ENCODE measurements around the gene CXCR6.
A peak's percentile ranks its signal among the peaks of the same experiment; 100 is the strongest.

Gene CXCR6

DNA sequence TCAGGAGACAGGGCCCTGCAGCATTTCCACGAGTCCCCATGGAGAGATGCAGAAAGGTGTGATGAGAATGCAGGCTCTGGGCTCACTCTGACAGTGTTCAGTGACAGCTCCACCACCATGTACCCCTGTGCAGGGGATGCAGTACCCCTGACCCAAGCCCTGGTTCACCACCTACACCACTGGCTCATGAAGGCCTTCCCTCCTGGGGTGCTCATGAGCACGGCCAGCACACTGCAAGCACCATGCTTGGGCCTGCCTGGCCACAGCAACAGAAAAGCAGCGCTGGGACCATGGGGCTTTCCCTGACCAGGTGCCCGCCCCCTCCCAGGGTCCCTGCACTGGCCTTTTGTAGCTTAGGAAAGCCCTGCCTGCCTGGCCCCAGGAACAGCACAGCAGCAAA is 6.2 kb downstream of the CXCR6 start:
- DNase-seq = no peak

- no peak for DNase-seq
These were observed 6.9 kb downstream of the CXCR6 start for GRCh38 chr3:45950131-45950530.

DNA sequence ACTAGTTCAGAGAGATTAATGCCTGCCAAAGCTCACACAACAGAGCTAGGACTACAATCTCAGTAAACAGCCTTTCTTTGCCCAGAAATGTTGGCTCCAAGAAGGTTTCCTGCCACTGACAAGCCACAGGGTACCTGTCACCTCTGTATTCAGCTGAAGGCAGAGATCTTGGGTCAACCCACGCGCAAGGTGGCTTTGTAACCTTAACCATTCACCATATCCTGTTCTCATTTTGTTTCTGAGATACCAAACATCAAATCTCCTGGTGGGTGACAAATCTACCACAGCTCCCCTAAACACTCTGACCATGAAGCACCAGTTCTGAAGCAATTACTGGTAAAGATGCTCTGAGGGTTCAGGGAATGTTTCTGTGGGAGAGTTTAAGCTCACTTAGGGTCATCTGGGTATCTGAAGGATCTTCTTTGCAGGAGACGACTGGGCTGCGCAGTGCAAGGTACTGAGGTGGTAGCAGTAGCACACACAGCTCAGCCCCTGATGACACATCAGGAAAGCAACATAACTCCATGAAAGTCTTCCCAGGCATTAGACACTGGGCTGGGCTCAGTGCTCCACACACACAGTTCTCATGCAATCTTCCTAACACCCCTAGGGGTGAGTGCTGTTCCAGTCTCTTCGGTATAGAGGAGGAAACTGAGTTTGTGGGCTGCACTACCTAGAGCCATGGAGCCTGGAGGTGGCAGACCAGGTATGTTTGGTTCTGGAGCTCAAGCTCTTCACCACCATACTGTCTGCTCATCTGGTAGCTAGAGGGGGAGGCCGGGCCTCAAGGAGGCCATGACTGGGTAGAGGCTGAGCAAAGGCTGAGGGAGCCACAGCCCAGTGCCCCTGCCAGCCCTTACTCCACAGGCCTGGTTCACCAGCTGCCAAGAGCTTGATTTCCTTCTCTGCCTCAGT is 7.7 kb downstream of the CXCR6 start:
- peak in 1 of 5 donors; percentile 66 for DNase-seq

DNA sequence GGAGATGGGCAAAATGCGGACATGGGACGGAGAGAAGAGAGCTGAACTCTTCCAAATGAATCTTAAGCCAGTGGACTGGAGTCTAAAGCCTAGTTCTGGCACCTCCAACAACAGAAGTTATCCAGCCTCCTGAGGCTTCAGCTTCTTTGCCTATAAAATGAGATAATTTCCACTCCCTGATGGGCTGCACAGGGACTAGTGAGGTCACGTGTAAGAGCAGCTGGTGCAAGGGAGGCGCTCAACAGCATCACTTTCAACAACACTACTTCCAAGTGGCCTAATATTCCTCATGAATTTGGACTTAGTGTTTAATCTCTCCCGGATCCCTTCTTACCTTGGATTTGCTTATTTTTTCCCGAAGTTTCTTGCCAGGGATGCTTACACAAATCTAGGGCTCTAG is 8.7 kb downstream of the CXCR6 start:
- no peak for DNase-seq

DNA sequence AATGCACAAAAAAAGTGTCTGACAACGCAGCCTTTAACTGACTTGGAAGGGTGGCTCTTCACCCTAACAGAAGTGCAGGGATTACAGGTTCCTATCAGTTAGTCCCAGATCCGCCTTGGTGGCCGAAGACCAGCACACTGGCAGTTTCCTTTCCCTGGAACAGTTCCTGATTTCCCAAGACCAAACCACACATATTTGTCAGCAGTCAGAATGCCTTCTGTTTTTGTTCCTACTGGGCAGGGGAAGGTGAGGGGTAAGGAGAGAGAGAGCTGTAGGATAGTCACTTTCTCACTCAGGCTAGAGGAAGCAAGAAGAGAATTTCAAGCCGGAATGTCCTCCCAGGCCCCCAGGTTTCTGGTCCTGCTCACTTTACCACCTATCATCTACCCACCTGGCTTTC is 9.2 kb downstream of the CXCR6 start:
- DNase-seq = no peak

DNA sequence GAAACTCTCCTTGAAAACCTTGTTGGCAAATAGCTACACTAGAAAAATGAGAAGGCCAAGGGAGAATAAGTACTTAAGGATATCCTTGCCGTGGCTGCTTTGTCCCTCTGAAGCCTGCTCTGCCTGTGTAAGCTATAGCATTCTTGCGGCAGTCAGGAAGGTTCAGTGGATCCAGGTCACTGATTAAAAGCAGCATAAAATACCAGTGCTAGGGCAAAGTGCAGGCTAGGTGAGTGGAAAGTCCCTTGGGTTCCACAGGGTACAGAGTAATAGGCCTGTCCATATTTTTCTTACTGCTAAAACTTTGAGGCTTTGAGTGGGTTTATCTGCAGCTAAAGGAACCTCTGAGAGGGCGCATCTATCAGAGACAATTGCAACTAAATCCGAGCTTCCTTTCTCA is 10.3 kb downstream of the CXCR6 start:
- DNase-seq = no peak

DNA sequence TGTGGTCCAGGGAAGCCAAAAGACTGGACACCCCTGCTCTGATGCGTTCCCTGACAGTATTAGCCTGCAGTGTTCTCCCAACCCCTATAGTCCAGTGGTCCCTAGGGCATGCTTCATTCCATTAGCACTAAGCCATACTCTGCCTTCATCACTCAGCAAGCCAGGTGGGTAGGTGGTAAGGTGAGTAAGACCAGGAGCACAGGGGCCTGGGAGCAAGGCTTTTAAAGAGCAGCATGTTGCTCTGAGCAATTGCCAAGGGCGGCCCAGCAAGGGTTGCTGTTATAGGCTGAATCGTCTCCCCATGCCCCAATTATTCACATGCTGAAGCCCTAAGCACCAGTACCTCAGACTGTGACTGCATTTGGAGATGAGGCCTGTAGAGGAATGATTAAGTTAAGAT is 11.0 kb downstream of the CXCR6 start:
- no peak for DNase-seq

DNA sequence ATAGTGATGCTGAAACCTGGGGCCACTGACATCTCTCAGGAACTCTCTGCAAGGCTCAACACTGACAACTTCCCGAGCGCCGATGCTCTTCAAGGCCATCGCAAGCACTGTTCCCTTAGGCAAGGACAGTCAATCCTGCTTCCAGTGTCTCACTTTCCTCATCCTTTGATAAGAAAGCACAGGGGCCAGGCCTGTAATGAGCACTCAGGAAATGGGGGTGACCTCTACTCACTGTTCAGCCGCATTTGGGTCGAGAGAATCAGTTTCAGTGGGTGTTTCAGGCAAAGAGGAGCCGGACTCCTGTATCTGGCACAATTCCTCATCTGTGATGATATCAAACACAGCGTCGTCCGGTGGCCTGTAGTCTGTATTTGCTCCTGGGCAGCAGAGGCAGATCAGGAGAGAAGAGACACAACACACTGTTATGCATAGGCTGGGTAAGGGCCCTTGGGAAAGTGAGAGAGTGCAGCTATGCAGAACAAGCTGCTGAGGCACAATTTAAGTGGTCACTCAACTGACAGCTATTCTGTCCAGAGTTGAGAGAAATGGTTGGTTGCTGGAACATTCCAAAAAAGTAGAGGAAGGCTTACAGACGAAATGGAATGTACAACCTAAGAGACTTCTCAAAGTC is 11.9 kb downstream of the CXCR6 start:
- DNase-seq = no peak

- DNase-seq = no peak
These were observed 12.4 kb downstream of the CXCR6 start for GRCh38 chr3:45955706-45956105.

- DNase-seq = no peak
These were observed 14.3 kb downstream of the CXCR6 start for GRCh38 chr3:45957586-45957985.

GRCh38 chr3:45958321-45958791 is 15.1 kb downstream of the CXCR6 start:
- no peak for DNase-seq

- no peak for DNase-seq
These were observed 15.9 kb downstream of the CXCR6 start for GRCh38 chr3:45959201-45959600.

DNA sequence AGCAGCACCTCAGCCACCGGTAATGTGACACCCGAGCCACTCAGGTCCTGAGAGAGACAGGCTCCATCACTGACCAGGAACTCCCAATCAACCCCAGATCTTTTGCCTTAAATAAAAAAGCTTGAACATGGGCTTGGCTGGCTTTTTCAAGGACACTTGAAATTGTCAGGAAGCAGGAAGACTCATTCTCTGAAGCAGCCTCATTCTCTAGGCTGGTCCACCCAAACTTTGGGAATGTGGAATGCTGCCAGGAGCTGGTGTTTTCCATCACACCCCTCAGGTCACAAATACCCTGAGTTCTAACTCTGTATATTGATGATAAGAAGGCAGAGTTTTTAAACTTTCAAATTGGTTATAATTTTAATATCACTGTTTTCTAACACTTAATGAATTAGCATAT is 17.0 kb downstream of the CXCR6 start:
- no peak for DNase-seq

- no peak for DNase-seq
These were observed 18.8 kb downstream of the CXCR6 start for GRCh38 chr3:45962033-45962432.

- peak in 1 of 5 donors; percentile 84 for DNase-seq
These were observed 20.9 kb downstream of the CXCR6 start for GRCh38 chr3:45964139-45964538.

- no peak for DNase-seq
These were observed 22.0 kb downstream of the CXCR6 start for GRCh38 chr3:45965253-45965652.

- DNase-seq = peak in 2 of 5 donors; percentile 17 to 39
These were observed 22.4 kb downstream of the CXCR6 start for GRCh38 chr3:45965653-45966052.

- DNase-seq = no peak
These were observed 23.1 kb downstream of the CXCR6 start for GRCh38 chr3:45966371-45966791.

- no peak for DNase-seq
These were observed 23.8 kb downstream of the CXCR6 start for GRCh38 chr3:45966950-45967640.

- no peak for DNase-seq
These were observed 24.5 kb downstream of the CXCR6 start for GRCh38 chr3:45967724-45968123.

- no peak for DNase-seq
These were observed 24.9 kb downstream of the CXCR6 start for GRCh38 chr3:45968149-45968548.

DNA sequence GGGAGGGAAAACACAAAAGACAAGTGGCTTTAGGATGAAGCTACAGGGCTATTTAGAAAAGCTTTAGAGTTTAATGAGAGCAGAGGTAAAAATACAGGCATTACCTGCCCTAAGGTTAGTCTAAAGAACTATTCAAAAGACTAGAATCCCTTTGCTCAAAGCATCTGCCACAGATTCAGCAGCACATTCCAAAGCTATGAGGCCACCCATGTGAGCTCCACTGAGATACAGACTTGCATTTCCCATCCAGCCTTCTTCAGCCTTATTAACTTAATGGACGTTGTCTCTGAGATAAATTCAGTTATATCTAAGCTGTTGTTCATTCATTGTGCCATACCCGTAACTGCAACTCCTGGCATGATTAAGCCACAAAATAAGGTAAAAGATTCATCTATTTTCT is 25.4 kb downstream of the CXCR6 start:
- no peak for DNase-seq

GRCh38 chr3:45969116-45969515 is 25.9 kb downstream of the CXCR6 start:
- DNase-seq = no peak

- DNase-seq = no peak
These were observed 26.7 kb downstream of the CXCR6 start for GRCh38 chr3:45969953-45970352.
